ENCODE measurements around the gene SPSB3. TPM values are rescaled to one million over a fixed set of nuclear protein-coding genes. Genes with fewer than 3 reads are reported as not detected.

Gene SPSB3
- total and polyA plus RNA-seq, 2 experiments from 2014 or later, result 96.4 to 101 TPM

GRCh38 chr16:1759511-1759910 is 22.9 kb downstream of the SPSB3 start:
- no peak overlapping the region for H3K27ac ChIP-seq

DNA sequence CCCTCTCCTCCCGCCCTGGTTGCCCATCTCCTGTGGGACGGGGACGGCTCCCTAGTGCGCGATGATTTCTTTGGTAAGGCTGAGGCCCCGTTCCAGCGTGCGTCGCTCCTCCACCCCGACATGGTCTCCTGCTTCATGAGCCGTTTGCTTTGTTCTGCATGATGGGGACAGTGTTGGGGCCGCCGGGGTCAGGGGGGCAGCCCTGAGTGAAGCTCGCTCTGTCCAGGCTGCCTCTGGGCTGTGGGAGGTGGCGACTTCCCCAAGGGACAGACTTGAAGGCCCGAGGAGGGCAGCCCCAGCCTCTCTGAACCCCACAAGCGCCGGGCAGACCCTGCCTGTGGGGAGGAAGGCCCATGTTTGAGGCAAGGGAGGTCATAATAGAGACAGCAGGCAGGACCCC is 23.4 kb downstream of the SPSB3 start:
- Histone ChIP-seq H3K4me3 (no peak overlapping the region), H3K36me3 (peaks cover 10% of the 10 kb centered on the region), H3K27ac (no peak overlapping the region), H3K9me3 (ENCODE audit: low read depth) (no peaks in the 10 kb centered on the region), H3K4me1 (ENCODE audit: low read depth) (no peaks in the 10 kb centered on the region), H3K27me3 (no peaks in the 10 kb centered on the region)
- DNase-seq (ENCODE audit: low read depth in 1 of 2, low spot score in 1 of 2), result no peak
- TF ChIP-seq, protein P1, sequence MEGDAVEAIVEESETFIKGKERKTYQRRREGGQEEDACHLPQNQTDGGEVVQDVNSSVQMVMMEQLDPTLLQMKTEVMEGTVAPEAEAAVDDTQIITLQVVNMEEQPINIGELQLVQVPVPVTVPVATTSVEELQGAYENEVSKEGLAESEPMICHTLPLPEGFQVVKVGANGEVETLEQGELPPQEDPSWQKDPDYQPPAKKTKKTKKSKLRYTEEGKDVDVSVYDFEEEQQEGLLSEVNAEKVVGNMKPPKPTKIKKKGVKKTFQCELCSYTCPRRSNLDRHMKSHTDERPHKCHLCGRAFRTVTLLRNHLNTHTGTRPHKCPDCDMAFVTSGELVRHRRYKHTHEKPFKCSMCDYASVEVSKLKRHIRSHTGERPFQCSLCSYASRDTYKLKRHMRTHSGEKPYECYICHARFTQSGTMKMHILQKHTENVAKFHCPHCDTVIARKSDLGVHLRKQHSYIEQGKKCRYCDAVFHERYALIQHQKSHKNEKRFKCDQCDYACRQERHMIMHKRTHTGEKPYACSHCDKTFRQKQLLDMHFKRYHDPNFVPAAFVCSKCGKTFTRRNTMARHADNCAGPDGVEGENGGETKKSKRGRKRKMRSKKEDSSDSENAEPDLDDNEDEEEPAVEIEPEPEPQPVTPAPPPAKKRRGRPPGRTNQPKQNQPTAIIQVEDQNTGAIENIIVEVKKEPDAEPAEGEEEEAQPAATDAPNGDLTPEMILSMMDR (IDR thresholded peaks at IDR 0.05; ENCODE audit: low read depth, low read length), result no peak

More at GRCh38 chr16:1759511-1759910, 22.9 kb downstream of the SPSB3 start:
- no peak overlapping the region for H3K4me3 ChIP-seq
- DNase-seq (ENCODE audit: low read depth in 1 of 2, low spot score in 1 of 2), result no peak
- H3K9me3 ChIP-seq (ENCODE audit: low read depth), result no peaks in the 10 kb centered on the region
- no peaks in the 10 kb centered on the region for H3K4me1 ChIP-seq (ENCODE audit: low read depth)
- H3K27me3 ChIP-seq, result no peaks in the 10 kb centered on the region
- TF ChIP-seq, protein P1 (IDR thresholded peaks at IDR 0.05; ENCODE audit: low read depth, low read length), result no peak
- H3K36me3 ChIP-seq, result peaks cover 14% of the 10 kb centered on the region

DNA sequence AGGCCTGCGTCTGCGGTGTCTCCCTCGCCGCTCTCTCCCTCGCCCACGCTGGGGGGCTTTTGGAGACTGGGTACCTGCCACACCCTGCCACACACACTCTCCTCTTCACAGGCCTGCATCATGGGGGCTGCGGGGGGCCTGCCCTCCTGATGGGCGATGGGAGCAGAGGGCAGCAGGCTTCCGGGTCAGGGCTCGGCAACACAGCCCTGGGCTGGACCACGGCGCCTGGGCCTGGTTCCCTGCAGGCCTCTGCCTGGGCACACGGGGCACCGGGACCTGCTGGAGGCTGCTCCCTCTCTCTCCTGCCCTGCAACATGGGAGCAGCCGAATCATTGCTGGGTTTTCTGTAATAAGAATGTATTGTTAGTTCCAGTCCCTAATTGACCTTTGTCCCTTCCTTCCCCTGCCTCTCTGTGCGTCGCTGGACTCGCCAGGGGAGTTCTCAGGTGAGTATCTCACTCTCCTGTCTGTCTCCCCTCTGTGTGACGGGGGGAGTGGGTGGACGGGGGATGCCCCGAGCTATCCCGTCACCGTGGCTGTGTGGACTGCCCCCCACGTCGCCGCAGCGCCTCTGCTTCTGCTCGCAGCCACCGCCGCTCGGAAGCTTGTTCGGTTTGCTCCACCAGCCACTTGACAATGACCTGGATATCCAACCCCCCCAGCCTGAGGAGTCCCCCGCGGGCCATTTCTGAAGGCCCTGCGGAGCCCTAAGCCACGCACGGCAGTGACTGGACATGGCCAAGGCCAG is 24.5 kb downstream of the SPSB3 start:
- Histone ChIP-seq H3K27me3 (no peaks in the 10 kb centered on the region), H3K27ac (no peak overlapping the region), H3K4me3 (no peak overlapping the region), H3K9me3 (ENCODE audit: low read depth) (no peaks in the 10 kb centered on the region), H3K4me1 (ENCODE audit: low read depth) (no peaks in the 10 kb centered on the region), H3K36me3 (peaks cover 9% of the 10 kb centered on the region)
- TF ChIP-seq, protein P1 (IDR thresholded peaks at IDR 0.05; ENCODE audit: low read depth, low read length), result no peak
- DNase-seq (ENCODE audit: low read depth in 1 of 2, low spot score in 1 of 2), result no peak

DNA sequence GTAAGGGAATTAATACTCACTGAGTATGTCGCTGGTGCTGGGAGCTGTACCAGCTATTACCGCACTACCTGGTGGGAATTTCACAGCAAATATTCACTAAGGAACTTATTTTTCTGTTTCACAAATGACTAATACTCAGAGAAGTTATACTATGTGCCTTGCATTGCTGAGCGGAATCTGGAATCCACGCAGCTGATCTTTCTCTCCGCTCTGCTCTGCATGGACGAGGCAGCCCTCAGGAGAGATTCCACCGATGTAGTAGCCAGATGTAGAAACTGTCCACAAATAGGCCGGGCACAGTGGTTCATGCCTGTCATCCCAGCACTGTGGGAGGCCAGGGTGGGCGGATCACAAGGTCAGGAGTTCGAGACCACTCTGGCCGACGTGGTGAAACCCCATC is 28.2 kb downstream of the SPSB3 start:
- DNase-seq (ENCODE audit: low read depth in 1 of 2, low spot score in 1 of 2), result no peak
- TF ChIP-seq, protein P1 (IDR thresholded peaks at IDR 0.05; ENCODE audit: low read depth, low read length), result no peak
- Histone ChIP-seq H3K27ac (no peak overlapping the region), H3K27me3 (no peaks in the 10 kb centered on the region), H3K36me3 (peaks cover 16% of the 10 kb centered on the region), H3K9me3 (ENCODE audit: low read depth) (no peaks in the 10 kb centered on the region), H3K4me3 (no peak overlapping the region), H3K4me1 (ENCODE audit: low read depth) (no peaks in the 10 kb centered on the region)

GRCh38 chr16:1752853-1753252 is 29.5 kb downstream of the SPSB3 start:
- H3K36me3 ChIP-seq, result peaks cover 12% of the 10 kb centered on the region
- TF ChIP-seq, protein P1 (IDR thresholded peaks at IDR 0.05; ENCODE audit: low read depth, low read length), result no peak

More at GRCh38 chr16:1752853-1753252, 29.5 kb downstream of the SPSB3 start:
- Histone ChIP-seq H3K4me3 (no peak overlapping the region), H3K9me3 (ENCODE audit: low read depth) (no peaks in the 10 kb centered on the region), H3K4me1 (ENCODE audit: low read depth) (no peaks in the 10 kb centered on the region), H3K27ac (no peak overlapping the region), H3K27me3 (no peaks in the 10 kb centered on the region)
- no peak for DNase-seq (ENCODE audit: low read depth in 1 of 2, low spot score in 1 of 2)
